HEK293 (cell line): Measurements from ENCODE around the gene PRKACB.

Experiments used
- CTCF ChIA-PET: fragments of 350-600 bp; formaldehyde crosslinking; extraction: SDS; loops from one replicate; lab custom pipeline; 2021; ENCODE audit warnings: antibody characterized with exemption; lab: Yijun Ruan, JAX
- POLR2A ChIA-PET: fragments of 300-600 bp; formaldehyde crosslinking; extraction: SDS; loops from one replicate; lab custom pipeline; 2020; ENCODE audit warnings: antibody characterized with exemption, inconsistent platforms; lab: Yijun Ruan, JAX
- H3K27ac ChIP-seq: fragments of 200-500 bp; sonication (Bioruptor generic); 2 replicates; pipeline ENCODE4 v1.5.1; 2014; ENCODE audit warnings: low read depth, low read length, control low read depth, inconsistent platforms; ENCODE audit errors: extremely low read depth
- H3K36me3 ChIP-seq, 2 experiments: fragments of 200-500 bp in 1 of 2; sonication (Bioruptor generic) in 1 of 2; 1 replicate in 1 of 2; 2 replicates in 1 of 2; pipeline ENCODE4 v1.5.1; 2014 to 2017; ENCODE audit warnings: inconsistent platforms in 2 of 2, low read length in 2 of 2; ENCODE audit not compliant: control insufficient read depth in 2 of 2, insufficient read depth in 1 of 2
- H3K4me1 ChIP-seq: fragments of 200-500 bp; sonication (Bioruptor generic); 2 replicates; pipeline ENCODE4 v1.5.1; 2014; ENCODE audit warnings: mild to moderate bottlenecking, low read length, inconsistent platforms; ENCODE audit not compliant: control insufficient read depth, insufficient read depth
- H3K4me3 ChIP-seq: 2 replicates; pipeline ENCODE4 v1.5.1; 2011; ENCODE audit warnings: low read depth, mild to moderate bottlenecking, control low read depth, low read length, moderate library complexity
- H3K9me3 ChIP-seq: fragments of 200-500 bp; sonication (Bioruptor generic); 2 replicates; pipeline ENCODE4 v1.5.1; 2014; ENCODE audit warnings: low read depth, low read length, inconsistent platforms; ENCODE audit not compliant: control insufficient read depth, insufficient read depth
- EGR2 ChIP-seq: fragments of 450-650 bp; formaldehyde crosslinking; IDR thresholded peaks from 2 replicates; pipeline ENCODE4 v1.5.1; 2016; ENCODE audit warnings: low read depth, missing biosample characterization, missing genetic modification characterization
- PRDM1 ChIP-seq: fragments of 450-650 bp; formaldehyde crosslinking; IDR thresholded peaks from 2 replicates; pipeline ENCODE4; 2016; ENCODE audit warnings: missing biosample characterization, missing genetic modification characterization
- YY2 ChIP-seq: fragments of 450-650 bp; formaldehyde crosslinking; IDR thresholded peaks from 2 replicates; pipeline ENCODE4 v1.5.1; 2016; ENCODE audit warnings: missing biosample characterization, missing genetic modification characterization
- ZBTB8A ChIP-seq: fragments of 450-650 bp; formaldehyde crosslinking; IDR thresholded peaks from 2 replicates; pipeline ENCODE4 v1.5.1; 2016; ENCODE audit warnings: missing biosample characterization, missing genetic modification characterization
- ZNF140 ChIP-seq: fragments of 450-650 bp; formaldehyde crosslinking; IDR thresholded peaks from 2 replicates; pipeline ENCODE4 v1.5.1; 2016; ENCODE audit warnings: missing biosample characterization, missing genetic modification characterization
- ZNF146 ChIP-seq: fragments of 450-650 bp; formaldehyde crosslinking; IDR thresholded peaks from 2 replicates; pipeline ENCODE4 v1.5.1; 2016; ENCODE audit warnings: missing biosample characterization, missing genetic modification characterization
- ZNF184 ChIP-seq: fragments of 450-650 bp; IDR thresholded peaks from 2 replicates; pipeline ENCODE4 v1.5.1; 2018; ENCODE audit warnings: missing biosample characterization, mild to moderate bottlenecking, missing genetic modification characterization
- ZNF239 ChIP-seq: fragments of 450-650 bp; formaldehyde crosslinking; IDR thresholded peaks from 2 replicates; pipeline ENCODE4 v1.5.1; 2016; ENCODE audit warnings: missing biosample characterization, missing genetic modification characterization
- ZNF37A ChIP-seq: fragments of 450-650 bp; IDR thresholded peaks from 2 replicates; pipeline ENCODE4 v1.5.1; 2018; ENCODE audit warnings: missing biosample characterization, missing genetic modification characterization
- ZNF416 ChIP-seq: fragments of 450-650 bp; formaldehyde crosslinking; IDR thresholded peaks from 2 replicates; pipeline ENCODE4 v1.5.1; 2016; ENCODE audit warnings: missing biosample characterization, missing genetic modification characterization
- ZNF48 ChIP-seq: fragments of 450-650 bp; formaldehyde crosslinking; IDR thresholded peaks from 2 replicates; pipeline ENCODE4 v1.5.1; 2016; ENCODE audit warnings: missing biosample characterization, missing genetic modification characterization
- ZNF544 ChIP-seq: fragments of 450-650 bp; formaldehyde crosslinking; IDR thresholded peaks from 2 replicates; pipeline ENCODE4 v1.5.0; 2017; ENCODE audit warnings: missing biosample characterization, missing genetic modification characterization
- ZNF626 ChIP-seq: fragments of 450-650 bp; sonication (Bioruptor Pico); formaldehyde crosslinking; IDR thresholded peaks from 2 replicates; pipeline ENCODE4 v1.5.1; 2018; ENCODE audit warnings: missing biosample characterization, missing genetic modification characterization, inconsistent platforms
- TF ChIP-seq, protein P1 (sequence below): fragments of 450-650 bp; formaldehyde crosslinking; IDR thresholded peaks from 2 replicates; pipeline ENCODE4 v1.5.1; 2016; ENCODE audit warnings: missing biosample characterization, missing genetic modification characterization, low read depth
- TF ChIP-seq, protein P2 (sequence below): fragments of 450-650 bp; formaldehyde crosslinking; IDR thresholded peaks from 2 replicates; pipeline ENCODE4 v1.5.1; 2016; ENCODE audit warnings: missing biosample characterization, missing genetic modification characterization
- TF ChIP-seq, protein P3 (sequence below): fragments of 450-650 bp; formaldehyde crosslinking; IDR thresholded peaks from 2 replicates; pipeline ENCODE4 v1.5.1; 2016; ENCODE audit warnings: missing biosample characterization, missing genetic modification characterization
- TF ChIP-seq, protein P4 (sequence below): fragments of 450-650 bp; formaldehyde crosslinking; conservative IDR thresholded peaks from 2 replicates; pipeline ENCODE4 v1.5.1; 2016; ENCODE audit warnings: low read depth, missing biosample characterization, missing genetic modification characterization
- TF ChIP-seq, protein P5 (sequence below): fragments of 450-650 bp; formaldehyde crosslinking; IDR thresholded peaks from 2 replicates; pipeline ENCODE4 v1.5.1; 2017; ENCODE audit warnings: missing biosample characterization, missing genetic modification characterization
- TF ChIP-seq, protein P6 (sequence below): fragments of 450-650 bp; formaldehyde crosslinking; IDR thresholded peaks from 2 replicates; pipeline ENCODE4 v1.5.1; 2016; ENCODE audit warnings: missing biosample characterization, missing genetic modification characterization

Gene PRKACB

DNA sequence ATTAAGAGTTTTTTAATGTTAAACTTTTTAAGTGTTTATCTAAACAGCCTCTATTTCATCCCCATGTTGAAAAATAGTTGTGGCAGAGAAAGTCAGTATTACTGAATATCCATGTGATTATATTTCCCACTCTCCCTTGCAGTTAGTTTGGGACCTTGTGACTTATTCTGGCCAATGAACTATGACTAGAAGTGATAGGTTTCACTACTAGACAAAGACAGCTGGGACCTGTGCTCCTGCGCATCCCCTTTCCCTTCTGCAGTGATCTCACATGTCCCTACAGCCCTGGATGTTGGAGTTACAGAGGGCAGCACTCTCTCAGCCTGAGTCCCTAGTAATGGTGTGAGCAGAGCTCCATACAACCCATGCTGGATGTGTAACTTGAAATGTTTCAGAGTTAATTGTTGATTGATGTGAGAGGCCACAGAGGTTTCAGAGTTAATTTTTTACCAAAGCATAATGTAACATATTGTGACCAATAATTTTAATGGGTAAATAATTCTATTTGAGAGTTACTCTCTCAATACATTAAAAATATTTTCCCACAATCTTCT lies 138.8 kb downstream of the PRKACB start:
- Histone ChIP-seq H3K36me3 (no peaks in the 10 kb centered on the region), H3K4me1 (no peaks in the 10 kb centered on the region), H3K4me3 (no peak overlapping the region), H3K9me3 (no peaks in the 10 kb centered on the region), H3K27ac (no peak overlapping the region)
- ChIA-PET POLR2A (no interaction called here), CTCF (no interaction called here)
- no peak for TF ChIP-seq ZNF626 (tag by site-specific recombination)
- TF ChIP-seq YY2 (tag by site-specific recombination): no peak
- TF ChIP-seq ZNF416 (tag by site-specific recombination): no peak
- no peak for TF ChIP-seq ZNF48 (tag by site-specific recombination)
- TF ChIP-seq, protein P1, sequence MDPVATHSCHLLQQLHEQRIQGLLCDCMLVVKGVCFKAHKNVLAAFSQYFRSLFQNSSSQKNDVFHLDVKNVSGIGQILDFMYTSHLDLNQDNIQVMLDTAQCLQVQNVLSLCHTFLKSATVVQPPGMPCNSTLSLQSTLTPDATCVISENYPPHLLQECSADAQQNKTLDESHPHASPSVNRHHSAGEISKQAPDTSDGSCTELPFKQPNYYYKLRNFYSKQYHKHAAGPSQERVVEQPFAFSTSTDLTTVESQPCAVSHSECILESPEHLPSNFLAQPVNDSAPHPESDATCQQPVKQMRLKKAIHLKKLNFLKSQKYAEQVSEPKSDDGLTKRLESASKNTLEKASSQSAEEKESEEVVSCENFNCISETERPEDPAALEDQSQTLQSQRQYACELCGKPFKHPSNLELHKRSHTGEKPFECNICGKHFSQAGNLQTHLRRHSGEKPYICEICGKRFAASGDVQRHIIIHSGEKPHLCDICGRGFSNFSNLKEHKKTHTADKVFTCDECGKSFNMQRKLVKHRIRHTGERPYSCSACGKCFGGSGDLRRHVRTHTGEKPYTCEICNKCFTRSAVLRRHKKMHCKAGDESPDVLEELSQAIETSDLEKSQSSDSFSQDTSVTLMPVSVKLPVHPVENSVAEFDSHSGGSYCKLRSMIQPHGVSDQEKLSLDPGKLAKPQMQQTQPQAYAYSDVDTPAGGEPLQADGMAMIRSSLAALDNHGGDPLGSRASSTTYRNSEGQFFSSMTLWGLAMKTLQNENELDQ (tag by site-specific recombination): no peak
- TF ChIP-seq, protein P2, sequence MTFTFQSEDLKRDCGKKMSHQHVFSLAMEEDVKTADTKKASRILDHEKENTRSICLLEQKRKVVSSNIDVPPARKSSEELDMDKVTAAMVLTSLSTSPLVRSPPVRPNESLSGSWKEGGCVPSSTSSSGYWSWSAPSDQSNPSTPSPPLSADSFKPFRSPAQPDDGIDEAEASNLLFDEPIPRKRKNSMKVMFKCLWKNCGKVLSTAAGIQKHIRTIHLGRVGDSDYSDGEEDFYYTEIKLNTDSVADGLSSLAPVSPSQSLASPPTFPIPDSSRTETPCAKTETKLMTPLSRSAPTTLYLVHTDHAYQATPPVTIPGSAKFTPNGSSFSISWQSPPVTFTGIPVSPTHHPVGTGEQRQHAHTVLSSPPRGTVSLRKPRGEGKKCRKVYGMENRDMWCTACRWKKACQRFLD (tag by site-specific recombination): no peak
- TF ChIP-seq ZNF239 (tag by site-specific recombination): no peak
- no peak for TF ChIP-seq ZNF140 (tag by site-specific recombination)
- TF ChIP-seq PRDM1 (tag by site-specific recombination): no peak
- no peak for TF ChIP-seq ZBTB8A
- TF ChIP-seq ZNF37A (tag by site-specific recombination): no peak
- no peak for TF ChIP-seq ZNF184 (tag by site-specific recombination)
- TF ChIP-seq, protein P3, sequence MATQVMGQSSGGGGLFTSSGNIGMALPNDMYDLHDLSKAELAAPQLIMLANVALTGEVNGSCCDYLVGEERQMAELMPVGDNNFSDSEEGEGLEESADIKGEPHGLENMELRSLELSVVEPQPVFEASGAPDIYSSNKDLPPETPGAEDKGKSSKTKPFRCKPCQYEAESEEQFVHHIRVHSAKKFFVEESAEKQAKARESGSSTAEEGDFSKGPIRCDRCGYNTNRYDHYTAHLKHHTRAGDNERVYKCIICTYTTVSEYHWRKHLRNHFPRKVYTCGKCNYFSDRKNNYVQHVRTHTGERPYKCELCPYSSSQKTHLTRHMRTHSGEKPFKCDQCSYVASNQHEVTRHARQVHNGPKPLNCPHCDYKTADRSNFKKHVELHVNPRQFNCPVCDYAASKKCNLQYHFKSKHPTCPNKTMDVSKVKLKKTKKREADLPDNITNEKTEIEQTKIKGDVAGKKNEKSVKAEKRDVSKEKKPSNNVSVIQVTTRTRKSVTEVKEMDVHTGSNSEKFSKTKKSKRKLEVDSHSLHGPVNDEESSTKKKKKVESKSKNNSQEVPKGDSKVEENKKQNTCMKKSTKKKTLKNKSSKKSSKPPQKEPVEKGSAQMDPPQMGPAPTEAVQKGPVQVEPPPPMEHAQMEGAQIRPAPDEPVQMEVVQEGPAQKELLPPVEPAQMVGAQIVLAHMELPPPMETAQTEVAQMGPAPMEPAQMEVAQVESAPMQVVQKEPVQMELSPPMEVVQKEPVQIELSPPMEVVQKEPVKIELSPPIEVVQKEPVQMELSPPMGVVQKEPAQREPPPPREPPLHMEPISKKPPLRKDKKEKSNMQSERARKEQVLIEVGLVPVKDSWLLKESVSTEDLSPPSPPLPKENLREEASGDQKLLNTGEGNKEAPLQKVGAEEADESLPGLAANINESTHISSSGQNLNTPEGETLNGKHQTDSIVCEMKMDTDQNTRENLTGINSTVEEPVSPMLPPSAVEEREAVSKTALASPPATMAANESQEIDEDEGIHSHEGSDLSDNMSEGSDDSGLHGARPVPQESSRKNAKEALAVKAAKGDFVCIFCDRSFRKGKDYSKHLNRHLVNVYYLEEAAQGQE (tag by site-specific recombination): no peak
- TF ChIP-seq, protein P4, sequence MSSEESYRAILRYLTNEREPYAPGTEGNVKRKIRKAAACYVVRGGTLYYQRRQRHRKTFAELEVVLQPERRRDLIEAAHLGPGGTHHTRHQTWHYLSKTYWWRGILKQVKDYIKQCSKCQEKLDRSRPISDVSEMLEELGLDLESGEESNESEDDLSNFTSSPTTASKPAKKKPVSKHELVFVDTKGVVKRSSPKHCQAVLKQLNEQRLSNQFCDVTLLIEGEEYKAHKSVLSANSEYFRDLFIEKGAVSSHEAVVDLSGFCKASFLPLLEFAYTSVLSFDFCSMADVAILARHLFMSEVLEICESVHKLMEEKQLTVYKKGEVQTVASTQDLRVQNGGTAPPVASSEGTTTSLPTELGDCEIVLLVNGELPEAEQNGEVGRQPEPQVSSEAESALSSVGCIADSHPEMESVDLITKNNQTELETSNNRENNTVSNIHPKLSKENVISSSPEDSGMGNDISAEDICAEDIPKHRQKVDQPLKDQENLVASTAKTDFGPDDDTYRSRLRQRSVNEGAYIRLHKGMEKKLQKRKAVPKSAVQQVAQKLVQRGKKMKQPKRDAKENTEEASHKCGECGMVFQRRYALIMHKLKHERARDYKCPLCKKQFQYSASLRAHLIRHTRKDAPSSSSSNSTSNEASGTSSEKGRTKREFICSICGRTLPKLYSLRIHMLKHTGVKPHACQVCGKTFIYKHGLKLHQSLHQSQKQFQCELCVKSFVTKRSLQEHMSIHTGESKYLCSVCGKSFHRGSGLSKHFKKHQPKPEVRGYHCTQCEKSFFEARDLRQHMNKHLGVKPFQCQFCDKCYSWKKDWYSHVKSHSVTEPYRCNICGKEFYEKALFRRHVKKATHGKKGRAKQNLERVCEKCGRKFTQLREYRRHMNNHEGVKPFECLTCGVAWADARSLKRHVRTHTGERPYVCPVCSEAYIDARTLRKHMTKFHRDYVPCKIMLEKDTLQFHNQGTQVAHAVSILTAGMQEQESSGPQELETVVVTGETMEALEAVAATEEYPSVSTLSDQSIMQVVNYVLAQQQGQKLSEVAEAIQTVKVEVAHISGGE (tag by site-specific recombination): no peak
- TF ChIP-seq, protein P5, sequence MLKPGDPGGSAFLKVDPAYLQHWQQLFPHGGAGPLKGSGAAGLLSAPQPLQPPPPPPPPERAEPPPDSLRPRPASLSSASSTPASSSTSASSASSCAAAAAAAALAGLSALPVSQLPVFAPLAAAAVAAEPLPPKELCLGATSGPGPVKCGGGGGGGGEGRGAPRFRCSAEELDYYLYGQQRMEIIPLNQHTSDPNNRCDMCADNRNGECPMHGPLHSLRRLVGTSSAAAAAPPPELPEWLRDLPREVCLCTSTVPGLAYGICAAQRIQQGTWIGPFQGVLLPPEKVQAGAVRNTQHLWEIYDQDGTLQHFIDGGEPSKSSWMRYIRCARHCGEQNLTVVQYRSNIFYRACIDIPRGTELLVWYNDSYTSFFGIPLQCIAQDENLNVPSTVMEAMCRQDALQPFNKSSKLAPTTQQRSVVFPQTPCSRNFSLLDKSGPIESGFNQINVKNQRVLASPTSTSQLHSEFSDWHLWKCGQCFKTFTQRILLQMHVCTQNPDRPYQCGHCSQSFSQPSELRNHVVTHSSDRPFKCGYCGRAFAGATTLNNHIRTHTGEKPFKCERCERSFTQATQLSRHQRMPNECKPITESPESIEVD (tag by site-specific recombination): no peak
- TF ChIP-seq, protein P6, sequence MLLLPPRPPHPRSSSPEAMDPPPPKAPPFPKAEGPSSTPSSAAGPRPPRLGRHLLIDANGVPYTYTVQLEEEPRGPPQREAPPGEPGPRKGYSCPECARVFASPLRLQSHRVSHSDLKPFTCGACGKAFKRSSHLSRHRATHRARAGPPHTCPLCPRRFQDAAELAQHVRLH (tag by site-specific recombination): no peak
- no peak for TF ChIP-seq ZNF146 (tag by site-specific recombination)
- TF ChIP-seq ZNF544: no peak
- TF ChIP-seq EGR2 (tag by site-specific recombination): no peak
